Left lung (tissue), 10 donors: ENCODE results near the gene RPS19BP1. TPM values are rescaled to one million over a fixed set of nuclear protein-coding genes. Genes with fewer than 3 reads are reported as not detected.

ENCODE experiments used
- ATAC-seq: fragments of 200-7000 bp; cut with Tn5 transposase; one replicate; pipeline ENCODE4 v1.9.1; 2020; ENCODE audit warnings: moderate library complexity
- DNase-seq, 4 donors: peaks; one replicate each; pipeline ENCODE4 v3.0.0-alpha.2; 2013 to 2020
- H3K27ac ChIP-seq, 2 donors: fragments of 200-600 bp; sonication (generic) in 1 of 2; one replicate each; pipeline versions ENCODE4 v1.5.0 to v1.8.0; 2020 to 2021
- H3K27me3 ChIP-seq, 2 donors: fragments of 200-600 bp; sonication (generic) in 1 of 2; one replicate each; pipeline versions ENCODE4 v1.5.0 to v1.8.0; 2020 to 2021
- H3K36me3 ChIP-seq, 2 donors: fragments of 200-600 bp; sonication (generic) in 1 of 2; one replicate each; pipeline versions ENCODE4 v1.5.0 to v1.8.0; 2020 to 2021
- H3K4me1 ChIP-seq, 2 donors: fragments of 200-600 bp; one replicate each; pipeline ENCODE4 v1.8.0; 2021
- H3K4me3 ChIP-seq, 2 donors: fragments of 200-600 bp; sonication (generic) in 1 of 2; one replicate each; pipeline versions ENCODE4 v1.5.0 to v1.8.0; 2020 to 2021; ENCODE audit warnings: mild to moderate bottlenecking in 1 of 2
- H3K9me3 ChIP-seq, 2 donors: fragments of 200-600 bp; sonication (generic) in 1 of 2; one replicate each; pipeline versions ENCODE4 v1.5.0 to v1.8.0; 2020 to 2021
- CTCF ChIP-seq, 2 donors: fragments of 200-600 bp; sonication (generic) in 1 of 2; IDR thresholded peaks; one replicate each; pipeline versions ENCODE4 v1.5.0 to v1.8.0; 2021; ENCODE audit warnings: antibody characterized with exemption in 2 of 2
- intact Hi-C, 2 donors: fragments of 100-400 bp; cut with DNase I; formaldehyde crosslinking; loops; one replicate each; pipeline versions ENCODE4 v1.11.2 to v1.14.2; 2022
- polyA plus RNA-seq, 6 donors: library from polyadenylated mRNA; unstranded; fragments of 120-200 nt; gene quantifications; one replicate each; pipeline ENCODE4 v1.2.1, GENCODE V29; 2013; ENCODE audit not compliant: insufficient read length in 6 of 6
- total RNA-seq, 2 donors: library from RNA; stranded (reverse); fragmentation: NEBNext Ultra II Directional; extraction: Animal tissue kit (Norgen Biotek cat#: 25700); gene quantifications; one replicate each; pipeline ENCODE4 v1.2.1, GENCODE V29; 2021
- donor health status: DM: no; HTN: yes; CAD: no.
- donor health status: DM: no; HTN: no; CAD: no.

Gene RPS19BP1
- total and polyA plus RNA-seq, 8 donors: 42.3 to 88.4 (median 51.8) TPM

GRCh38 chr22:39514373-39514973 is 18.1 kb downstream of the RPS19BP1 start:
- no peaks in the 10 kb centered on the region for H3K27me3 ChIP-seq
- intact Hi-C loops: no loop called here
- H3K36me3 ChIP-seq: peaks cover 0 to 75% of the 10 kb centered on the region in 2 donors
- ATAC-seq (peak; percentile 53), DNase-seq (peak in 1 of 4 donors; percentile 54)
- peaks cover 8 to 28% of the 10 kb centered on the region in 2 donors for H3K4me1 ChIP-seq
- no peaks in the 10 kb centered on the region for H3K9me3 ChIP-seq
- H3K27ac ChIP-seq: no peak overlapping the region
- no peak overlapping the region for H3K4me3 ChIP-seq
- TF ChIP-seq CTCF (IDR thresholded peaks at IDR 0.05): peak; percentile 53 to 58

- Histone ChIP-seq H3K27ac (no peak overlapping the region), H3K4me3 (no peak overlapping the region), H3K4me1 (peaks cover 3 to 21% of the 10 kb centered on the region in 2 donors), H3K9me3 (no peaks in the 10 kb centered on the region), H3K36me3 (peaks cover 0 to 81% of the 10 kb centered on the region in 2 donors), H3K27me3 (no peaks in the 10 kb centered on the region)
- DNase-seq (peak in 1 of 4 donors; percentile 61), ATAC-seq (no peak)
- intact Hi-C loops: no loop called here
- TF ChIP-seq CTCF (IDR thresholded peaks at IDR 0.05): no peak
Measured at GRCh38 chr22:39513791-39514190, 18.8 kb downstream of the RPS19BP1 start.

GRCh38 chr22:39512026-39512425 is 20.5 kb downstream of the RPS19BP1 start:
- Histone ChIP-seq H3K36me3 (peaks cover 0 to 99% of the 10 kb centered on the region in 2 donors), H3K4me3 (no peak overlapping the region), H3K9me3 (no peaks in the 10 kb centered on the region), H3K27ac (no peak overlapping the region), H3K27me3 (no peaks in the 10 kb centered on the region), H3K4me1 (peaks cover 0 to 10% of the 10 kb centered on the region in 2 donors)
- no peak for ATAC-seq
- TF ChIP-seq CTCF (IDR thresholded peaks at IDR 0.05): no peak
- intact Hi-C loops: no loop called here
- peak in 1 of 4 donors; percentile 57 for DNase-seq

GRCh38 chr22:39511226-39511625 is 21.3 kb downstream of the RPS19BP1 start:
- H3K4me3 ChIP-seq: no peak overlapping the region
- H3K27ac ChIP-seq: no peak overlapping the region
- H3K4me1 ChIP-seq: peaks cover 0 to 10% of the 10 kb centered on the region in 2 donors
- no peaks in the 10 kb centered on the region for H3K9me3 ChIP-seq
- intact Hi-C loops: no loop called here
- H3K27me3 ChIP-seq: no peaks in the 10 kb centered on the region
- peaks cover 0 to 100% of the 10 kb centered on the region in 2 donors for H3K36me3 ChIP-seq
- no peak for ATAC-seq
- no peak for TF ChIP-seq CTCF (IDR thresholded peaks at IDR 0.05)
- peak in 1 of 4 donors; percentile 34 for DNase-seq

GRCh38 chr22:39510529-39511149 is 21.9 kb downstream of the RPS19BP1 start:
- TF ChIP-seq CTCF (IDR thresholded peaks at IDR 0.05): no peak
- Histone ChIP-seq H3K27me3 (no peaks in the 10 kb centered on the region), H3K4me1 (peaks cover 0 to 10% of the 10 kb centered on the region in 2 donors), H3K36me3 (peaks cover 0 to 100% of the 10 kb centered on the region in 2 donors), H3K9me3 (no peaks in the 10 kb centered on the region), H3K4me3 (no peak overlapping the region), H3K27ac (no peak overlapping the region)
- DNase-seq (no peak), ATAC-seq (no peak)
- intact Hi-C loops: no loop called here
